HEK293 (cell line): ENCODE results near the gene AKAP5.

Source experiments
- CTCF ChIA-PET: fragments of 350-600 bp; formaldehyde crosslinking; extraction: SDS; loops from one replicate; lab custom pipeline; 2021; ENCODE audit warnings: antibody characterized with exemption; lab: Yijun Ruan, JAX
- POLR2A ChIA-PET: fragments of 300-600 bp; formaldehyde crosslinking; extraction: SDS; loops from one replicate; lab custom pipeline; 2020; ENCODE audit warnings: antibody characterized with exemption, inconsistent platforms; lab: Yijun Ruan, JAX
- H3K27ac ChIP-seq: fragments of 200-500 bp; sonication (Bioruptor generic); 2 replicates; pipeline ENCODE4 v1.5.1; 2014; ENCODE audit warnings: low read depth, low read length, control low read depth, inconsistent platforms; ENCODE audit errors: extremely low read depth
- H3K36me3 ChIP-seq, 2 experiments: fragments of 200-500 bp in 1 of 2; sonication (Bioruptor generic) in 1 of 2; 1 replicate in 1 of 2; 2 replicates in 1 of 2; pipeline ENCODE4 v1.5.1; 2014 to 2017; ENCODE audit warnings: inconsistent platforms in 2 of 2, low read length in 2 of 2; ENCODE audit not compliant: control insufficient read depth in 2 of 2, insufficient read depth in 1 of 2
- H3K4me1 ChIP-seq: fragments of 200-500 bp; sonication (Bioruptor generic); 2 replicates; pipeline ENCODE4 v1.5.1; 2014; ENCODE audit warnings: mild to moderate bottlenecking, low read length, inconsistent platforms; ENCODE audit not compliant: control insufficient read depth, insufficient read depth
- H3K4me3 ChIP-seq: 2 replicates; pipeline ENCODE4 v1.5.1; 2011; ENCODE audit warnings: low read depth, mild to moderate bottlenecking, control low read depth, low read length, moderate library complexity
- H3K9me3 ChIP-seq: fragments of 200-500 bp; sonication (Bioruptor generic); 2 replicates; pipeline ENCODE4 v1.5.1; 2014; ENCODE audit warnings: low read depth, low read length, inconsistent platforms; ENCODE audit not compliant: control insufficient read depth, insufficient read depth
- EGR2 ChIP-seq: fragments of 450-650 bp; formaldehyde crosslinking; IDR thresholded peaks from 2 replicates; pipeline ENCODE4 v1.5.1; 2016; ENCODE audit warnings: low read depth, missing biosample characterization, missing genetic modification characterization
- KLF8 ChIP-seq: fragments of 450-650 bp; formaldehyde crosslinking; IDR thresholded peaks from 2 replicates; pipeline ENCODE4 v1.5.1; 2016; ENCODE audit warnings: missing biosample characterization, missing genetic modification characterization
- PRDM1 ChIP-seq: fragments of 450-650 bp; formaldehyde crosslinking; IDR thresholded peaks from 2 replicates; pipeline ENCODE4; 2016; ENCODE audit warnings: missing biosample characterization, missing genetic modification characterization
- RBAK ChIP-seq: fragments of 450-650 bp; formaldehyde crosslinking; IDR thresholded peaks from 2 replicates; pipeline ENCODE4 v1.5.1; 2016; ENCODE audit warnings: missing biosample characterization, missing genetic modification characterization
- REPIN1 ChIP-seq: fragments of 450-650 bp; formaldehyde crosslinking; IDR thresholded peaks from 2 replicates; pipeline ENCODE4 v1.5.1; 2017; ENCODE audit warnings: missing biosample characterization, missing genetic modification characterization, low read depth
- TSHZ1 ChIP-seq: fragments of 450-650 bp; formaldehyde crosslinking; IDR thresholded peaks from 2 replicates; pipeline ENCODE4 v1.5.1; 2016; ENCODE audit warnings: missing biosample characterization, missing genetic modification characterization, borderline replicate concordance
- ZNF132 ChIP-seq: fragments of 450-650 bp; formaldehyde crosslinking; IDR thresholded peaks from 2 replicates; pipeline ENCODE4 v1.5.1; 2017; ENCODE audit warnings: missing biosample characterization, missing genetic modification characterization, borderline replicate concordance
- ZNF248 ChIP-seq: fragments of 450-650 bp; formaldehyde crosslinking; IDR thresholded peaks from 2 replicates; pipeline ENCODE4 v1.5.1; 2017; ENCODE audit warnings: missing biosample characterization, missing genetic modification characterization
- ZNF266 ChIP-seq: fragments of 450-650 bp; formaldehyde crosslinking; IDR thresholded peaks from 2 replicates; pipeline ENCODE4 v1.5.1; 2016; ENCODE audit warnings: missing biosample characterization, missing genetic modification characterization, low read depth
- ZNF645 ChIP-seq: fragments of 450-650 bp; formaldehyde crosslinking; IDR thresholded peaks from 2 replicates; pipeline ENCODE4; 2016; ENCODE audit warnings: missing biosample characterization, missing genetic modification characterization
- ZNF670 ChIP-seq: fragments of 450-650 bp; formaldehyde crosslinking; IDR thresholded peaks from 2 replicates; pipeline ENCODE4 v1.5.1; 2016; ENCODE audit warnings: missing biosample characterization, missing genetic modification characterization, low read depth
- ZNF747 ChIP-seq: fragments of 450-650 bp; formaldehyde crosslinking; IDR thresholded peaks from 2 replicates; pipeline ENCODE4 v1.5.1; 2016; ENCODE audit warnings: missing biosample characterization, missing genetic modification characterization
- ZNF777 ChIP-seq: fragments of 450-650 bp; formaldehyde crosslinking; IDR thresholded peaks from 2 replicates; pipeline ENCODE4 v1.5.1; 2017; ENCODE audit warnings: missing biosample characterization, missing genetic modification characterization, borderline replicate concordance
- ZNF785 ChIP-seq: fragments of 450-650 bp; formaldehyde crosslinking; IDR thresholded peaks from 2 replicates; pipeline ENCODE4 v1.5.1; 2016; ENCODE audit warnings: missing biosample characterization, missing genetic modification characterization
- ZSCAN4 ChIP-seq: fragments of 450-650 bp; formaldehyde crosslinking; IDR thresholded peaks from 2 replicates; pipeline ENCODE4 v1.5.1; 2017; ENCODE audit warnings: missing biosample characterization, missing genetic modification characterization
- TF ChIP-seq, protein P1 (sequence below): fragments of 450-650 bp; formaldehyde crosslinking; IDR thresholded peaks from 2 replicates; pipeline ENCODE4 v1.5.0; 2017; ENCODE audit warnings: missing biosample characterization, missing genetic modification characterization, borderline replicate concordance
- TF ChIP-seq, protein P2 (sequence below): fragments of 450-650 bp; formaldehyde crosslinking; IDR thresholded peaks from 2 replicates; pipeline ENCODE4 v1.5.1; 2016; ENCODE audit warnings: missing biosample characterization, missing genetic modification characterization
- TF ChIP-seq, protein P3 (sequence below): fragments of 450-650 bp; formaldehyde crosslinking; IDR thresholded peaks from 2 replicates; pipeline ENCODE4 v1.5.1; 2016; ENCODE audit warnings: missing biosample characterization, missing genetic modification characterization

Gene AKAP5

GRCh38 chr14:64522591-64523355 is 57.5 kb downstream of the AKAP5 start:
- Histone ChIP-seq H3K4me3 (no peak overlapping the region), H3K36me3 (peaks cover 14 to 21% of the 10 kb centered on the region in 2 experiments), H3K4me1 (peaks cover 6% of the 10 kb centered on the region; the same call in 1 of the 2 replicates), H3K9me3 (no peaks in the 10 kb centered on the region), H3K27ac (no peak overlapping the region)
- CTCF ChIA-PET, result interaction anchor here (0.6 to 4.7 kb wide), 5 partner anchors 9 to 179 kb away, joined by 3 to 29 read pairs (median 3); no protein-coding TSS in a partner anchor
- TF ChIP-seq EGR2 (tag by site-specific recombination), result no peak
- TF ChIP-seq REPIN1, result no peak
- TF ChIP-seq ZNF747, result no peak
- no peak for TF ChIP-seq ZNF248 (tag by site-specific recombination)
- TF ChIP-seq TSHZ1 (tag by site-specific recombination), result no peak
- no peak for TF ChIP-seq ZSCAN4 (tag by site-specific recombination)
- TF ChIP-seq ZNF670 (tag by site-specific recombination), result no peak
- TF ChIP-seq, protein P1, sequence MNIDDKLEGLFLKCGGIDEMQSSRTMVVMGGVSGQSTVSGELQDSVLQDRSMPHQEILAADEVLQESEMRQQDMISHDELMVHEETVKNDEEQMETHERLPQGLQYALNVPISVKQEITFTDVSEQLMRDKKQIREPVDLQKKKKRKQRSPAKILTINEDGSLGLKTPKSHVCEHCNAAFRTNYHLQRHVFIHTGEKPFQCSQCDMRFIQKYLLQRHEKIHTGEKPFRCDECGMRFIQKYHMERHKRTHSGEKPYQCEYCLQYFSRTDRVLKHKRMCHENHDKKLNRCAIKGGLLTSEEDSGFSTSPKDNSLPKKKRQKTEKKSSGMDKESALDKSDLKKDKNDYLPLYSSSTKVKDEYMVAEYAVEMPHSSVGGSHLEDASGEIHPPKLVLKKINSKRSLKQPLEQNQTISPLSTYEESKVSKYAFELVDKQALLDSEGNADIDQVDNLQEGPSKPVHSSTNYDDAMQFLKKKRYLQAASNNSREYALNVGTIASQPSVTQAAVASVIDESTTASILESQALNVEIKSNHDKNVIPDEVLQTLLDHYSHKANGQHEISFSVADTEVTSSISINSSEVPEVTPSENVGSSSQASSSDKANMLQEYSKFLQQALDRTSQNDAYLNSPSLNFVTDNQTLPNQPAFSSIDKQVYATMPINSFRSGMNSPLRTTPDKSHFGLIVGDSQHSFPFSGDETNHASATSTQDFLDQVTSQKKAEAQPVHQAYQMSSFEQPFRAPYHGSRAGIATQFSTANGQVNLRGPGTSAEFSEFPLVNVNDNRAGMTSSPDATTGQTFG (tag by site-specific recombination), result no peak
- TF ChIP-seq ZNF645 (tag by site-specific recombination), result no peak
- TF ChIP-seq ZNF777, result no peak
- TF ChIP-seq ZNF132 (tag by site-specific recombination), result no peak
- TF ChIP-seq RBAK (tag by site-specific recombination), result no peak
- no peak for TF ChIP-seq PRDM1 (tag by site-specific recombination)
- TF ChIP-seq, protein P2, sequence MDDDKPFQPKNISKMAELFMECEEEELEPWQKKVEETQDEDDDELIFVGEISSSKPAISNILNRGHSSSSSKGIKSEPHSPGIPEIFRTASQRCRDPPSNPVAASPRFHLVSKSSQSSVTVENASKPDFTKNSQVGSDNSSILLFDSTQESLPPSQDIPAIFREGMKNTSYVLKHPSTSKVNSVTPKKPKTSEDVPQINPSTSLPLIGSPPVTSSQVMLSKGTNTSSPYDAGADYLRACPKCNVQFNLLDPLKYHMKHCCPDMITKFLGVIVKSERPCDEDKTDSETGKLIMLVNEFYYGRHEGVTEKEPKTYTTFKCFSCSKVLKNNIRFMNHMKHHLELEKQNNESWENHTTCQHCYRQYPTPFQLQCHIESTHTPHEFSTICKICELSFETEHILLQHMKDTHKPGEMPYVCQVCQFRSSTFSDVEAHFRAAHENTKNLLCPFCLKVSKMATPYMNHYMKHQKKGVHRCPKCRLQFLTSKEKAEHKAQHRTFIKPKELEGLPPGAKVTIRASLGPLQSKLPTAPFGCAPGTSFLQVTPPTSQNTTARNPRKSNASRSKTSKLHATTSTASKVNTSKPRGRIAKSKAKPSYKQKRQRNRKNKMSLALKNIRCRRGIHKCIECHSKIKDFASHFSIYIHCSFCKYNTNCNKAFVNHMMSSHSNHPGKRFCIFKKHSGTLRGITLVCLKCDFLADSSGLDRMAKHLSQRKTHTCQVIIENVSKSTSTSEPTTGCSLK (tag by site-specific recombination), result no peak
- TF ChIP-seq ZNF785, result no peak
- TF ChIP-seq KLF8 (tag by site-specific recombination), result no peak
- TF ChIP-seq, protein P3, sequence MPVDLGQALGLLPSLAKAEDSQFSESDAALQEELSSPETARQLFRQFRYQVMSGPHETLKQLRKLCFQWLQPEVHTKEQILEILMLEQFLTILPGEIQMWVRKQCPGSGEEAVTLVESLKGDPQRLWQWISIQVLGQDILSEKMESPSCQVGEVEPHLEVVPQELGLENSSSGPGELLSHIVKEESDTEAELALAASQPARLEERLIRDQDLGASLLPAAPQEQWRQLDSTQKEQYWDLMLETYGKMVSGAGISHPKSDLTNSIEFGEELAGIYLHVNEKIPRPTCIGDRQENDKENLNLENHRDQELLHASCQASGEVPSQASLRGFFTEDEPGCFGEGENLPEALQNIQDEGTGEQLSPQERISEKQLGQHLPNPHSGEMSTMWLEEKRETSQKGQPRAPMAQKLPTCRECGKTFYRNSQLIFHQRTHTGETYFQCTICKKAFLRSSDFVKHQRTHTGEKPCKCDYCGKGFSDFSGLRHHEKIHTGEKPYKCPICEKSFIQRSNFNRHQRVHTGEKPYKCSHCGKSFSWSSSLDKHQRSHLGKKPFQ, result no peak
- no peak for TF ChIP-seq ZNF266 (tag by site-specific recombination)
- POLR2A ChIA-PET, result interaction anchor here (1.2 to 2.3 kb wide), 3 partner anchors 14 to 18 kb away, joined by 3 to 9 read pairs (median 5); partner anchors contain the start of genes HSPA2 and ZBTB1
